A549 (cell line): ENCODE data around the gene ATF3.

Experiments
- BHLHE40 ChIP-seq: IDR thresholded peaks from 2 replicates; pipeline ENCODE4 v1.6.1; 2012; ENCODE audit warnings: low read depth, low read length, inconsistent platforms
- CEBPB ChIP-seq, 2 experiments: fragments of >200 bp in 1 of 2; sonication (Bioruptor Twin) in 1 of 2; formaldehyde crosslinking in 1 of 2; IDR thresholded peaks; 2 replicates each; pipeline ENCODE4 v1.6.1; 2012 to 2016
- CTCF ChIP-seq: fragments of >200 bp; sonication (Bioruptor Twin); formaldehyde crosslinking; IDR thresholded peaks from 3 replicates; pipeline ENCODE4 v1.5.1; 2016
- EP300 ChIP-seq, 2 experiments: fragments of >200 bp; sonication (Bioruptor Twin); formaldehyde crosslinking; IDR thresholded peaks; 2 replicates in 1 of 2; 3 replicates in 1 of 2; pipeline ENCODE4 v1.6.1; 2016 to 2017
- POLR2A ChIP-seq: IDR thresholded peaks from 2 replicates; pipeline ENCODE4 v1.6.1; 2012; ENCODE audit warnings: mild to moderate bottlenecking, low read length

- TF ChIP-seq POLR2A (no peak), CEBPB (IDR thresholded peaks at IDR 0.05) (no peak), BHLHE40 (no peak), CTCF (no peak), EP300 (IDR thresholded peaks at IDR 0.05) (no peak)
These were observed 2.8 kb upstream of the ATF3 start for GRCh38 chr1:212605441-212606394.
